Glutamatergic neuron (in vitro differentiated cells): ENCODE results near the gene BCOR. TPM values are rescaled to one million over a fixed set of nuclear protein-coding genes. Genes with fewer than 3 reads are reported as not detected.

Experiments
- DNase-seq: peaks from one replicate; pipeline ENCODE4 v3.0.0; 2022
- H3K27ac Mint-ChIP-seq: one replicate; pipeline ENCODE4 v1.8.0; 2020; ENCODE audit warnings: mild to moderate bottlenecking, mixed read lengths, inconsistent platforms; ENCODE audit not compliant: unreplicated experiment
- H3K27me3 Mint-ChIP-seq: one replicate; pipeline ENCODE4 v1.8.0; 2020; ENCODE audit warnings: mild to moderate bottlenecking, moderate library complexity, mixed read lengths, inconsistent platforms; ENCODE audit not compliant: unreplicated experiment
- H3K36me3 Mint-ChIP-seq: one replicate; pipeline ENCODE4 v1.8.0; 2020; ENCODE audit warnings: mild to moderate bottlenecking, mixed read lengths, inconsistent platforms; ENCODE audit not compliant: unreplicated experiment
- H3K4me1 Mint-ChIP-seq: one replicate; pipeline ENCODE4 v1.8.0; 2020; ENCODE audit warnings: mild to moderate bottlenecking, low read depth, mixed read lengths, inconsistent platforms; ENCODE audit not compliant: unreplicated experiment
- H3K4me3 Mint-ChIP-seq: one replicate; pipeline ENCODE4 v1.8.0; 2020; ENCODE audit warnings: mild to moderate bottlenecking, mixed read lengths, inconsistent platforms; ENCODE audit not compliant: unreplicated experiment
- H3K9me3 Mint-ChIP-seq: one replicate; pipeline ENCODE4 v1.8.0; 2020; ENCODE audit warnings: mild to moderate bottlenecking, moderate library complexity, mixed read lengths, inconsistent platforms; ENCODE audit not compliant: unreplicated experiment
- total RNA-seq: library from RNA; stranded (reverse); fragmentation: NEBNext Ultra II Directional; extraction: Animal tissue kit (Norgen Biotek cat#: 25700); gene quantifications from one replicate; pipeline ENCODE4 v1.2.1, GENCODE V29; 2021; ENCODE audit not compliant: unreplicated experiment
- TF ChIP-seq, protein P1 (sequence below): fragments of 200-600 bp; sonication (generic); IDR thresholded peaks from one replicate; pipeline ENCODE4 v1.5.0; 2021; ENCODE audit not compliant: partially characterized antibody, unreplicated experiment

The BCOR gene
- total RNA-seq, 1 donor from 2014 or later = 59.0 TPM

DNA sequence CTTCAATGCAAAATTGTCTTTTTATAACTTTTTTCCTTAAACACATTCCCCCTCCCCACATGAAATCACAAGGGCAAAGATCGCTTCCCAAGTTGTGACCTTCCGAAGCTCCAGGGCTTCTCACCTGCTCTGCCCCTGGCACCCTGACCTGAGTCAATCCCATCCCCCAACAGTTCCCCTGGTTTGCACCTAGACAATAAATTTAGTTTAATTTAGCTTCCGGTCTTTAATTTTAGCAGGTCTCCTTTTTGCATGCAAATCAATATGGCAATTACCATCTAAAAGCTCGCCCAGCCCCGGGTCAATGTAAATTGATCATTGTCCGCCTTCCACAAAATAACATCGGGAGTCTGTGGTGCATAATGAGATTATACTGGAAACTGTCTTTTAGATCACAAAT is 6.8 kb downstream of the BCOR start:
- Mint-ChIP-seq H3K27ac (peak overlapping the region; percentile 28), H3K9me3 (peaks cover 20% of the 10 kb centered on the region), H3K4me1 (peaks cover 50% of the 10 kb centered on the region), H3K27me3 (peaks cover 21% of the 10 kb centered on the region), H3K36me3 (no peaks in the 10 kb centered on the region), H3K4me3 (peak overlapping the region; percentile 78)
- TF ChIP-seq, protein P1, sequence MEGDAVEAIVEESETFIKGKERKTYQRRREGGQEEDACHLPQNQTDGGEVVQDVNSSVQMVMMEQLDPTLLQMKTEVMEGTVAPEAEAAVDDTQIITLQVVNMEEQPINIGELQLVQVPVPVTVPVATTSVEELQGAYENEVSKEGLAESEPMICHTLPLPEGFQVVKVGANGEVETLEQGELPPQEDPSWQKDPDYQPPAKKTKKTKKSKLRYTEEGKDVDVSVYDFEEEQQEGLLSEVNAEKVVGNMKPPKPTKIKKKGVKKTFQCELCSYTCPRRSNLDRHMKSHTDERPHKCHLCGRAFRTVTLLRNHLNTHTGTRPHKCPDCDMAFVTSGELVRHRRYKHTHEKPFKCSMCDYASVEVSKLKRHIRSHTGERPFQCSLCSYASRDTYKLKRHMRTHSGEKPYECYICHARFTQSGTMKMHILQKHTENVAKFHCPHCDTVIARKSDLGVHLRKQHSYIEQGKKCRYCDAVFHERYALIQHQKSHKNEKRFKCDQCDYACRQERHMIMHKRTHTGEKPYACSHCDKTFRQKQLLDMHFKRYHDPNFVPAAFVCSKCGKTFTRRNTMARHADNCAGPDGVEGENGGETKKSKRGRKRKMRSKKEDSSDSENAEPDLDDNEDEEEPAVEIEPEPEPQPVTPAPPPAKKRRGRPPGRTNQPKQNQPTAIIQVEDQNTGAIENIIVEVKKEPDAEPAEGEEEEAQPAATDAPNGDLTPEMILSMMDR = no peak
- no peak for DNase-seq

DNA sequence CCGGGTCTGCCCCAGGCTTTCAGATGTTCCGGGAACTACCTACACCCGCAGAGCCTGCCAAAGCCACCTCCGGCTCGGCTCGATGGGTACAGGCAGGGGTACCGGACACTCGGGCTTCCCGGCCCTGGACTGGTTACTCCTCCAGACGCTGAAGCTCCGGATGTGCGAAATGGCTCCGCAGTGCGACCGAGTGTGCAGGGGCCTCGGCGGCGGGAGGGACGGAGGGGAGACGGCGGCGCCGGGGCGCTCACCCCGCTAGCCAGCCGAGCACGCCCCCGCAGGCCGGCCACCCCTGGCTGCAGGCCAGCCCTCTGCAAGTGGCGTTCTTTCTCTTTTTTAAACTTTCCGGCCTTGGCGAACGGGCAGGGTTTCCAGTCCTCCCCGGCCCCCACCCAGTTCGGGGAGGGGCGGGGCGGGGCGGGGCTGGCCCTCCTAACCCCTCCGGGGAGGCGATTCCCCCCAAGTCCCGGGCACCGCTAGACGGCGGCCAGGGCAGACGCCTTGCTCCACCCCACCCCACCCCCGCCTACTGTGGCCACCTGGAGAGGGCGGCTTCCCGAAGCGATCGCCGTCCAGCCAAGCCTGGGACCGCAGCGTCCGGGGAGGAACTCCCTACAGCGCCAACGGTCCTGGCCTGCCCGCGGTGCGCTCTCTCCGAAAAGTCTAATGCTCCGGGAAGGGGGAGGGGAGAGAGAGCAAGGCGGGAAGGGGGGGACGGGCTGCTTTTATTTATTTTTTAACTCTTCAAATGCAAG is 7.5 kb downstream of the BCOR start:
- no peaks in the 10 kb centered on the region for H3K36me3 Mint-ChIP-seq
- H3K9me3 Mint-ChIP-seq = peaks cover 17% of the 10 kb centered on the region
- H3K27ac Mint-ChIP-seq = no peak overlapping the region
- peaks cover 49% of the 10 kb centered on the region for H3K4me1 Mint-ChIP-seq
- TF ChIP-seq, protein P1 = no peak
- DNase-seq = no peak
- H3K4me3 Mint-ChIP-seq = peak overlapping the region; percentile 78
- peaks cover 19% of the 10 kb centered on the region for H3K27me3 Mint-ChIP-seq

DNA sequence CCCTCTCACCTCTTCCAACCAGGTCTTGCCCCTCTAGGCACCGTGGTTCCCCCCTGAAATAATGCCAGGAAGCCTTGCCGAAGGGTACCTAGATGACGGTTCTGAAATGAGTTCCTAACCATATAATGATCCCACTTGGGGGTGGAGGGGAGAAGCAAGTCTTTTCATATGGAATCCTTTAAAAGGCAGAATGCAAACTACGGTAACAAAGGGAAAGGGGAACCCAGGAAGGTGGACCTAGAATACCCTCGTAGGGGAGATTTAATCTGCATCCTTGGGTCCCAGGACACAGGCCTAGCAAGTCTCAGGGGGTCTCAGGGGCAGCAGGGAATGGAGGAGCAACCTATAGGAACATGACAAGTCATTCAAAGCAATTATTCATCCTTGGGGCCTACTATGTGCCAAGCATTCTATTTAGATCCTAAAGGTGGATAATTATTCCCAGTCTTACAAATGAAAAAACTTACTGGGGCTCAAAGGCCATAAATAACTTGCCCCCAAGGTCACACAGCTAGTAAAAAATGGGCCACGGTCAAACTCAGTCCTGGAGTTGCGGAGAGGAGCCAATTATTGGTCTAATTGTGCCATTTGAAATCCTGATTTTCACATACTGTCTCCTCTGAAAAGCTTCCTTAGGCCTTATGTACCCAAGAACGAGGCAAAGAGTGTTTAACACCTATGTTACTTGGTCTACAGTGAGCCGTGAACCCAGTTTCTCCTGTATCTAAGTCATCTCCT is 8.8 kb downstream of the BCOR start:
- Mint-ChIP-seq H3K9me3 (peaks cover 15% of the 10 kb centered on the region), H3K27me3 (peaks cover 16% of the 10 kb centered on the region), H3K4me1 (peaks cover 52% of the 10 kb centered on the region), H3K36me3 (no peaks in the 10 kb centered on the region), H3K27ac (peak overlapping the region; percentile 72), H3K4me3 (peak overlapping the region; percentile 61)
- TF ChIP-seq, protein P1 = no peak
- DNase-seq = no peak

DNA sequence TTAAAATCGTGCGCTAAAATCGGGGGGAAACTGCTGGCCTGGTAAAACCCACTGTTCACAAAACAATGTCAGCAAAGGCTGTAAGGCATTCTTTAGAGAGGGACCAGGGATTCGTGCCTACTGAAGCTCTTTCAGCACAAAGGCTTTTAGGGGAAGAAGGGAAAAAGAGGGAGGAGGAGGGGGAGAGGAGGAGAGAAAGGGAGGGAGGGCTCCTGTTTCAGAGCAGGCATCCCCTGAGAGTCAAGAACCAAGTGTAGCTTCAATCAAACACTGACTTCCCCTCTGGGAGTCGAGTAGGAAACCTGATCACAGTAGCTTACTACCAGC is 9.5 kb downstream of the BCOR start:
- TF ChIP-seq, protein P1 = no peak
- H3K4me1 Mint-ChIP-seq = peaks cover 49% of the 10 kb centered on the region
- H3K36me3 Mint-ChIP-seq = no peaks in the 10 kb centered on the region
- peaks cover 12% of the 10 kb centered on the region for H3K9me3 Mint-ChIP-seq
- H3K4me3 Mint-ChIP-seq = peak overlapping the region; percentile 80
- peak overlapping the region; percentile 48 for H3K27ac Mint-ChIP-seq
- H3K27me3 Mint-ChIP-seq = peaks cover 16% of the 10 kb centered on the region
- no peak for DNase-seq
